22Rv1 (cell line): ENCODE measurements around the gene ARSG.

Source experiments
- ZFX ChIP-seq: fragments of 450-650 bp; IDR thresholded peaks from 2 replicates; pipeline ENCODE4 v1.6.1; 2017; ENCODE audit warnings: antibody characterized with exemption, borderline replicate concordance
- TF ChIP-seq, protein P1 (sequence below): fragments of 450-650 bp; IDR thresholded peaks from 2 replicates; pipeline ENCODE4 v1.5.1; 2017; ENCODE audit warnings: mild to moderate bottlenecking

DNA sequence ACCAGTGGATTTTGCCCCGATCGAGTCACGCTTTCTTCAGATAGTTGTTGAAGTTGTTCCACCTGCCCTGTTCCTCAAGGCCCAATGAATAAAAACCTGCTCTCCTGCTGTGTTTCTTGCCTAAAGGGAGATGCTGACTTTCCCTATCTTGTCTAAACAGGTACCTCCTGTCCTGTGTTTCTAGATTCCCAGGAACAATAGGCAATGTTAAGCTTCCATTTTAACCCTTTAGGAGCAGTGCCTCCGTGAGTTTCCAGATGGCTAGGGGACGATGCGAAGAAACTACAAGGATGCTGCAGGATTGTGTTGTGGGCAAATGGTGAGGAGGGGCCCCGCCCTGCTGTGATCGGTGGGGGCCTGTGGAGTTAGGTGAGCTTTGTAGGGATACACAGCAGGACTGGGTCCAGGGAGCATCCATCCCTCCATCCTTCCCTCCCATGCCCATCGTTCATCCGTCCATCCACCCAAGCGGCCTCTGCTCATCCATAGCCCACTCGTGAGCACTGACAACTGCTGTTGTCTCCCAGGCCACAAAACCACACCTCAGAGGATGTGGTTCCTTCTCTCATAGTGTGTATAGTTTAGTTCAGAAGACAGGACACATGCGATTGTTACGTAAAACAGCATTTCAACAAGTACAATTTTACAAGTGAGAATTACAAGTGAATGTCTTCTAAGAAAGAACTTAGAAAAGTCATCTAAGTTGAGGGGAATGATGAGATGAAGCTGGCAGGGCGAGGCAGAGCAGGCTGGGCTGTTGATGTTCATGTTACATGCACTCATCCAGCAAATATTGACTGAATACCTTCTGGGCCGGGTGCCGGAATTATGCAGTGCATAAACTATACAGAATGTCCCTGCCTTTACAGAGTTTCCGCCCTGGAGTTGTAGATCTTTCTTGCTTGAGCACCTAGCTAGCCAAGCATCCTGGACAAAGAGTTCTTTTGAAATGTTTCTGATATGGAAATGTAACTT lies 5.2 kb downstream of the ARSG start:
- TF ChIP-seq, protein P1, sequence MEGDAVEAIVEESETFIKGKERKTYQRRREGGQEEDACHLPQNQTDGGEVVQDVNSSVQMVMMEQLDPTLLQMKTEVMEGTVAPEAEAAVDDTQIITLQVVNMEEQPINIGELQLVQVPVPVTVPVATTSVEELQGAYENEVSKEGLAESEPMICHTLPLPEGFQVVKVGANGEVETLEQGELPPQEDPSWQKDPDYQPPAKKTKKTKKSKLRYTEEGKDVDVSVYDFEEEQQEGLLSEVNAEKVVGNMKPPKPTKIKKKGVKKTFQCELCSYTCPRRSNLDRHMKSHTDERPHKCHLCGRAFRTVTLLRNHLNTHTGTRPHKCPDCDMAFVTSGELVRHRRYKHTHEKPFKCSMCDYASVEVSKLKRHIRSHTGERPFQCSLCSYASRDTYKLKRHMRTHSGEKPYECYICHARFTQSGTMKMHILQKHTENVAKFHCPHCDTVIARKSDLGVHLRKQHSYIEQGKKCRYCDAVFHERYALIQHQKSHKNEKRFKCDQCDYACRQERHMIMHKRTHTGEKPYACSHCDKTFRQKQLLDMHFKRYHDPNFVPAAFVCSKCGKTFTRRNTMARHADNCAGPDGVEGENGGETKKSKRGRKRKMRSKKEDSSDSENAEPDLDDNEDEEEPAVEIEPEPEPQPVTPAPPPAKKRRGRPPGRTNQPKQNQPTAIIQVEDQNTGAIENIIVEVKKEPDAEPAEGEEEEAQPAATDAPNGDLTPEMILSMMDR = no peak
- TF ChIP-seq ZFX = no peak
